Transverse colon (tissue), 4 donors: ENCODE data around the gene FNDC3B. TPM values are rescaled to one million over a fixed set of nuclear protein-coding genes. Genes with fewer than 3 reads are reported as not detected.
A peak's percentile ranks its signal among the peaks of the same experiment; 100 is the strongest.

Experiments
- DNase-seq: peaks from one replicate; pipeline ENCODE4 v3.0.0-alpha.2; 2019
- H3K27ac ChIP-seq, 4 donors: fragments of 200-600 bp; sonication (generic); 2 replicates each; pipeline ENCODE4 v1.5.1; 2016 to 2018; ENCODE audit warnings: inconsistent platforms in 4 of 4
- H3K27me3 ChIP-seq: fragments of 200-600 bp; sonication (generic); 2 replicates; pipeline ENCODE4 v1.5.1; 2017; ENCODE audit warnings: inconsistent platforms
- H3K36me3 ChIP-seq, 4 donors: fragments of 200-600 bp; sonication (generic); 2 replicates each; pipeline ENCODE4 v1.5.1; 2017 to 2019; ENCODE audit warnings: inconsistent platforms in 4 of 4
- H3K4me1 ChIP-seq, 4 donors: fragments of 200-600 bp; sonication (generic); 2 replicates each; pipeline ENCODE4 v1.5.1; 2017 to 2020; ENCODE audit warnings: inconsistent platforms in 4 of 4
- H3K4me3 ChIP-seq, 4 donors: fragments of 200-600 bp; sonication (generic); 1 replicate in 1 of 4; 2 replicates in 3 of 4; pipeline versions ENCODE4 v1.5.1 to v1.6.1; 2017 to 2019; ENCODE audit warnings: inconsistent platforms in 4 of 4
- H3K9me3 ChIP-seq, 2 donors: fragments of 200-600 bp; sonication (generic); 2 replicates each; pipeline ENCODE4 v1.5.1; 2017 to 2019; ENCODE audit warnings: inconsistent platforms in 2 of 2
- CTCF ChIP-seq, 5 experiments: fragments of 200-600 bp in 3 of 5; fragments of 450-650 bp in 2 of 5; sonication (generic) in 3 of 5; IDR thresholded peaks; 1 replicate in 2 of 5; 2 replicates in 3 of 5; pipeline ENCODE4 v1.5.1; 2016 to 2017; ENCODE audit warnings: antibody characterized with exemption in 5 of 5, inconsistent platforms in 3 of 5, mild to moderate bottlenecking in 2 of 5, moderate library complexity in 1 of 5
- EP300 ChIP-seq: sonication (generic); formaldehyde crosslinking; IDR thresholded peaks from one replicate; pipeline ENCODE4 v1.6.1; 2017; ENCODE audit warnings: antibody characterized with exemption, low read depth
- POLR2A ChIP-seq: fragments of 450-650 bp; IDR thresholded peaks from one replicate; pipeline ENCODE4 v1.6.1; 2016; ENCODE audit warnings: antibody characterized with exemption, mild to moderate bottlenecking, moderate library complexity
- POLR2AphosphoS5 ChIP-seq, 3 donors: sonication (generic); formaldehyde crosslinking; IDR thresholded peaks; one replicate each; pipeline ENCODE4 v1.6.1; 2016; ENCODE audit warnings: antibody characterized with exemption in 3 of 3
- WGBS, 2 donors: methylation state at CpG; one replicate each; pipeline ENCODE4 v1.1.5; 2018; ENCODE audit warnings: low coverage in 1 of 2; 5-methylcytosine and 5-hydroxymethylcytosine counted together
- in situ Hi-C, 4 donors: fragments of 200-750 bp; cut with MboI; loops; one replicate each; pipeline versions ENCODE4 v1.15.0 to v1.15.1; 2017; ENCODE audit warnings: low sequenced_read_pairs in 3 of 4, low pct_ligation_motif_present in 1 of 4, low pct_unique_long_range_greater_than_20kb in 1 of 4
- intact Hi-C: fragments of 100-400 bp; cut with DNase I; formaldehyde crosslinking; loops from one replicate; pipeline ENCODE4 v1.15.1; 2023; ENCODE audit warnings: low total_unique reads
- total RNA-seq, 4 donors: library from RNA; depleted of rRNA; stranded (reverse); fragments of >200 nt; gene quantifications; one replicate each; pipeline ENCODE4 v1.1.0, GENCODE V29; 2016

Gene FNDC3B
- total RNA-seq, 4 donors from 2014 or later: 28.5 to 85.7 (median 44.5) TPM

- Histone ChIP-seq H3K4me3 (no peak overlapping the region), H3K36me3 (no peaks in the 10 kb centered on the region), H3K27ac (peak overlapping the region in 2 of 4 donors; percentile 42 to 43), H3K4me1 (peaks cover 7 to 33% (median 9%) of the 10 kb centered on the region in 4 donors), H3K9me3 (no peaks in the 10 kb centered on the region), H3K27me3 (no peaks in the 10 kb centered on the region)
- DNase-seq: no peak
- WGBS, 2 donors: 67 to 73% methylated on average over 5 of the region's 5 CpGs
- intact Hi-C loops (no loop called here), in situ Hi-C loops (no loop called here)
- TF ChIP-seq POLR2AphosphoS5 (IDR thresholded peaks at IDR 0.05) (no peak), POLR2A (no peak), EP300 (no peak), CTCF (IDR thresholded peaks at IDR 0.05) (no peak)
Measured at GRCh38 chr3:172279191-172279640, 239.8 kb downstream of the FNDC3B start.

- Histone ChIP-seq H3K27ac (peak overlapping the region in 3 of 4 donors; percentile 14 to 43 (median 14)), H3K4me1 (peaks cover 5 to 37% (median 9%) of the 10 kb centered on the region in 4 donors), H3K4me3 (no peak overlapping the region), H3K27me3 (no peaks in the 10 kb centered on the region), H3K9me3 (no peaks in the 10 kb centered on the region), H3K36me3 (no peaks in the 10 kb centered on the region)
- 88 to 91% methylated on average over 8 of the region's 8 CpGs for WGBS, 2 donors
- TF ChIP-seq POLR2AphosphoS5 (IDR thresholded peaks at IDR 0.05) (no peak), CTCF (IDR thresholded peaks at IDR 0.05) (no peak), EP300 (no peak), POLR2A (no peak)
- intact Hi-C loops: no loop called here
- in situ Hi-C loops: no loop called here
- no peak for DNase-seq
Measured at GRCh38 chr3:172279974-172280373, 240.6 kb downstream of the FNDC3B start.

GRCh38 chr3:172280406-172281051 is 241.2 kb downstream of the FNDC3B start:
- Histone ChIP-seq H3K27ac (peak overlapping the region; percentile 13 to 43 (median 14)), H3K27me3 (no peaks in the 10 kb centered on the region), H3K4me1 (peaks cover 3 to 37% (median 8%) of the 10 kb centered on the region in 4 donors), H3K9me3 (no peaks in the 10 kb centered on the region), H3K4me3 (no peak overlapping the region), H3K36me3 (no peaks in the 10 kb centered on the region)
- no peak for DNase-seq
- in situ Hi-C loops (no loop called here), intact Hi-C loops (no loop called here)
- TF ChIP-seq CTCF (IDR thresholded peaks at IDR 0.05) (no peak), EP300 (no peak)
- WGBS, 2 donors: 38 to 70% methylated on average over 1 of the region's 1 CpG

- in situ Hi-C loops (no loop called here), intact Hi-C loops (no loop called here)
- TF ChIP-seq POLR2A (no peak), EP300 (no peak), POLR2AphosphoS5 (IDR thresholded peaks at IDR 0.05) (no peak), CTCF (IDR thresholded peaks at IDR 0.05) (no peak)
- H3K27ac ChIP-seq: no peak overlapping the region
- WGBS, 2 donors: 87 to 93% methylated on average over 7 of the region's 7 CpGs
- DNase-seq: no peak
- H3K36me3 ChIP-seq: peaks cover 0 to 3% (median 0%) of the 10 kb centered on the region in 4 donors
- no peaks in the 10 kb centered on the region for H3K27me3 ChIP-seq
- H3K9me3 ChIP-seq: no peaks in the 10 kb centered on the region
- H3K4me3 ChIP-seq: no peak overlapping the region
- H3K4me1 ChIP-seq: peaks cover 3 to 37% (median 6%) of the 10 kb centered on the region in 4 donors
Measured at GRCh38 chr3:172281884-172282283, 242.5 kb downstream of the FNDC3B start.
